Measurements from ENCODE around the gene FCHSD2.

FCHSD2 gene

DNA sequence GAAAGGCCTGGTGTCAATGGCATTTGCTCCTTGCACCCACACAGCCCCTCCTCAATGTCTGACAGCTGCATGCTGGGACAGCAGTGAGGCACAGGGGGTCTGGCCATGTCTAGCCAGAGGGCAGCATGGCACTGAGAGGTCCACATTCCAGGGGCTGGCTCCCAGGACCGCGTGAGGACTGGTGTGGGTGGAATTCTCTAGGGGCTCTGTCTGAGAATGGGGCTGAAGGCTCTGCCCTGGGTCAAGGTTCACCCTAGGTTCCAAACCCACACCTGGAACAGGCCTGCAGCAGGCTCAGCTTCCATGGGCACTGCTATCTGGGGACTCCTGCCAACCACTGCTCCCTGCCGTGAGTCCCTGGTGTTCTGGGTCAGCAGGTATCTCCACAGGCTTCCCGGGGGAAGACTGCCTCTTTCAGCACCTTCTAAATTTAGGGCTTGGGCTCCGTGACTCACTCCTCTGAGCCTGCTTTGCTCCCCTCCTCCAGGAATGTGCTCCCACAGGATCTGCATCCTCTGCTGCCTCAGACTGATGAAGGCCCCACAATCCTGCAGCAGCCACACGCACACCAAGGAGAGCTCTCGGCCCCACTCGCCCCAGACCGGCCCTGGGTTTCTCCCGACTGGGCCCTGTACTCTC lies 352.5 kb downstream of the FCHSD2 start:
- no peak for DNase-seq (ENCODE audit: low read depth)

- DNase-seq (ENCODE audit: low read depth) = no peak
These were observed 353.9 kb downstream of the FCHSD2 start for GRCh38 chr11:72788241-72788640.

DNA sequence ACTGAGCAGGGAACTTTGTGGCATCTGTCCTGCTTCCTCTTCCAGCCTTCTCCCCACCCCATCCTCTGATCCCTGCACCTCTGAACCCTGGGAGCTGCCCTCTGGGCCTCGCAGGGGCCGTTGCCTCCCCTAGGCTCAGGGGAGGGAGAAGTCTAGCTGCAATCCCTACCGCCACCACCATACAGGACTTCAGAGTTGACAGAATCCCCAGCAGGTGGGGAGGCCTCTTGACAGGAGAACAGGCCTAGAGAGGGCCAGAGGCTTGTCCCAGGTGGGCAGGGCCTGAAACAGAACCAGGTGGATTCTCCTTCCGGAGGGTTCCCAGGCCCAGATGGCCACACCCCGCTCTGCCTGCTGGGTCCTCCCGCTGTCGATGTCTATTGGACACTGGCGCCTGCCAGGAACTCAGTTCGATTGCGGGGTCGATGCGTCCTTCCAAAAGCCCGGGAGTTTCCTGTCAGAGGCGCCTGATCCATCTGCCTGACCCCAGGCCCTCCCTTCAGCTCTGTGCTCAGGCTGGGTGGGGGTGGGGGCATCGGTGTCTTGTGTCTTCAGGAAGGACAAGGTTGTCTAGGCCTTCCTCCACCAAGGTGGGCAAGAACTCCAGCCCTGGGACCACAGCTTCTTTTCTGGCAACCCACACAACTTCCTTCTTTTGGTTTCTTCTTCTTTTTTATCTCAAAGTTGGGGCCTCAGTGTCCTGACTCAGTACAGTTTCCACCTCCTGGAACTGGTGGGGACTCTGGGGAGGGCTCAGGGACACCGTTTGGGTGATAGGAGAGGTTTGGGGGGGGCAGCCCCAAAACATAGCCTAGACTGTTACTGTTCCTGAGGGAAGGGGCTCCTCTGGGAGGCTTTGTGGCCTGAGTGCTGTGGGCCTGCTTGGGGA lies 354.7 kb downstream of the FCHSD2 start:
- peak; percentile 55 for DNase-seq (ENCODE audit: low read depth)
